Kidney capillary endothelial cell (primary cell): Measurements from ENCODE around the gene ZFAND6.
A peak's percentile ranks its signal among the peaks of the same experiment; 100 is the strongest.
"Not testable (repeated sequence)": the region's sequence is repeated elsewhere in the genome, so short reads cannot be mapped to it uniquely, and the experiment has no call there.

ENCODE experiments used
- DNase-seq: peaks from one replicate; pipeline ENCODE4 v3.0.0-alpha.2; 2018; ENCODE audit warnings: low spot score

ZFAND6 gene

DNA sequence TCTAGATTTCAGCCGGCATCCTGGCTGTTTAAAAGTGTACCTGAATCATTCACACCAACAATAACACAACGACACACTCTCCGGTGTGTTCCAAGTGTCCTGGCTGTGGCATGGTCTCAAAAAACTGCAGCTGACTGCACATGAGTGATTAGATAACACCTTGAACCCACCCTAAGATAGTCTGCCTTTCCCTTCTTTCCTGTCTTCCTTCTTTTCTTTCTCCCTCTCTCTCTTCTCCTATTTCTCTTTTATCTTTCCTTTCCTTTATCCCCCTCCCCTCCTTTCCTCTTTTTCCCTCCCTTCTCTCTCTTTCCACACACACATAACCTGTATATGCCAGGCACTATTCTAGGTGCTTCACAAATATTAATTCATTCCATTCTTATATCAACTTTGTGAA lies 92.1 kb downstream of the ZFAND6 start:
- DNase-seq, result no peak

DNA sequence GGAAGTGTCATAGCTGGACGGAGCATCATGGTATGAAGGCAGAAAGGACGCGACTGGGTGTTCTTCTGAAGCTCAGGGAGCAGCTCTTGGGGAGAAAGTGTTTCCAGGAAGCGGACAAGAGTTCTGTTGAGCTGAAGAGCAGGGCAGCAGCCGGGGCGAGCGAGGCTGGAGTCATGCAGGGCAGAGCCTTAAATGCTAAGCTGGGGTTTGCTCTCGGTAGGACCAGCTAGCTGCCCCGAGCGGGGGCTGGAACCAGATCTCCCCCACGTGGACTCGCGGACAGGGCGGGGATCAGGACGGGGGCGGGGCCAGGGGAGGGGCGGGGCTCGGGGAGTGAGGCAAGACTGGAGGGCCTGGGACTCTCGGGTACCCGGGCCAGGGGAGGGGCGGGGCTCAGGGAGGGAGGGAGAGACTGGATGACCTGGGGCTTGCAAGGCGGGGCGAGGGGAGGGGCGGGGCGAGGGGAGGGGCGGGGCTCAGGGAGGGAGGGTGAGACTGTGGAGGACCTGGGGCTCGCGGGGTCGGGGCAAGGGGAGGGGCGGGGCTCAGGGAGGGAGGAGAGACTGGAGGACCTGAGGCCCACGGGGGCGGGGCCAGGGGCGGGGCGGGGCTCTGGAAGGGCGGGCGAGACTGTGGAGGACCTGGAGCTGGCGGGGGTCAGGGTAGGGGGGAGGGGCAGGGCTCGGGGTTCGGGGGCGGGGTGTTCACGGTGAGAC lies 92.9 kb downstream of the ZFAND6 start:
- DNase-seq, result peak; percentile 42

DNA sequence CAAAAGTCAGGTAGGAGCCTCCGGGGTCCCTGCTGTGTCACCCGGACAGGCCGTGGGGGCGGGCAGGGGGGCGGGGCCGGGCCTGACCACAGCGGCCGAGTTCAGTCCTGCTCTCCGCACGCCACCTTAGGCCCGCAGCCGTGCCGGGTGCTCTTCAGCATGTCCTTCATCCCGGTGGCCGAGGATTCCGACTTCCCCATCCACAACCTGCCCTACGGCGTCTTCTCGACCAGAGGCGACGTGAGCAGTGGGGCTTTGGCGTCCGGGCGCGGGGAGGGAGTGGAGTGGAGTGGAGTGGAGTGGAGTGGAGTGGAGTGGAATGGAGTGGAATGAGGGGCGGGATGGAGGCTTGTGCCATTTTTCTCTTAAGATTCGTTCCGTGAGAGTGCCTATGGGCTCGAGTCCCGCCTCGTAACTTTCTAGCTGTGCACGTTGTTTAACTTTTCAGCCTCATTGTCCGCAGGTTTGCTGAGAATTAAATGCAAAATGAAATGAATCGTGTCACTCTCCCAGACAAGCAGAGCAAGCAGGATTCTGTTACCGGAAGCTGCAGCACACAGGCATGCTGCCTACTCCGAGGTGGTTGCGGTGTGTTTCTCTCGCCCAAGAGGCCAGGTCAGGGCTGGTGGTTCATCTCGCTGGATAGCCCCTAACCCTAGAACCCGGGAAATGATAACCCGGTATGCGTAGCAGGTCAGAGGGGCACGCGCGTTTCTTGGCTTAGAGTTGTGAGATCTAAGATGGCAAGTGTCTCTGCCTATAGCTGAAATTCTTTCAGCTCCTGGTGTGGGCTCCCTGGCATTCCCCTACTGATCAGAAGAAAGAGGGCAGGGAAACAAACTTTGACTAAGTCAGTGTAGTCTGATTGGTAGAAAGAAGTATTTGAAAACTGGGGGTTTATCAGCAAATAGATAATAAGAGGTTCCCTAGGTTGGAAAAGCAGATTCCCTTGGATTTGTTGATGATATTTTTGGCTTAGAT lies 93.7 kb downstream of the ZFAND6 start, which contains the start of gene FAH:
Gene FAH (plus strand): TSS at position 104 of the 981 bp plus-strand sequence. CDS start 56 bp downstream, at position 160.
- peak; percentile 34 for DNase-seq

DNA sequence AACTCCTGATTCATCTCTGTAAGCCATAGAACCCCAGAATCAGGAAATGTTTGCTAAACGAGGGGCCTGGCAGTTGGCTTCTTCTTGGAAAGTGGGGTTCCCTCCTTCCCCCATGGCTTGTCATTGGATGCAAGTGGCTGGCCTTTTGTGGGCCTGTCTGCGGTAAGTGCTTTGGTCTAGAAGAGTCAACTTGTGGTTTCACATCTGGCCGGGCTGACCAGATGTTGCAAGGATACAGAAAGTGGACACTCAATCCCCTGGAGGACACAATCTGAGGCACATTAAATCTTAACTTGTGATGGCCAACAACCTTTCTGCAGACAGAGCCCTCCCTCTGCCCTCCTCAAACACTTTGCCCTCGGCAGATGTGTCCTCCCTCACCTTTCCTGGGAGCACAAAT lies 94.4 kb downstream of the ZFAND6 start:
- no peak for DNase-seq

DNA sequence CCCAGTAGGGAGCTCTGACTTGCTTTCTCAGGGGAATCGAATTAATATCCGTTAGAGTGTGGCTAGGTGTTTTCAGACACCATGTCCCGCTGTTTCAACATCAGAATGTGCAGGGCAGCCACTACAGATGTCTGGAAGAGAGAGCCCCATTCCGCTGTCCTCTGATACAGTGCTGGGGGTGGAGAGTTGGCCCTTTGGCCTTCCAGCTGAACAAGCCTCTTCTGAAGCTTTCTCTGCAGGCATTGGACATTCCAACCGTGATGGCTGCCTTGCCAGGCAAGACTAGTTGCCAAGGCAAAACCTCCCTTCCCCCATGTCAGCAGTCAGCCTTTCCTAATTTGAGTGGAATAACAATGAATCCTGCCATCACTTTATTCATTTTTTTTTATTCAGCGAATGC lies 94.9 kb downstream of the ZFAND6 start:
- DNase-seq, result no peak

DNA sequence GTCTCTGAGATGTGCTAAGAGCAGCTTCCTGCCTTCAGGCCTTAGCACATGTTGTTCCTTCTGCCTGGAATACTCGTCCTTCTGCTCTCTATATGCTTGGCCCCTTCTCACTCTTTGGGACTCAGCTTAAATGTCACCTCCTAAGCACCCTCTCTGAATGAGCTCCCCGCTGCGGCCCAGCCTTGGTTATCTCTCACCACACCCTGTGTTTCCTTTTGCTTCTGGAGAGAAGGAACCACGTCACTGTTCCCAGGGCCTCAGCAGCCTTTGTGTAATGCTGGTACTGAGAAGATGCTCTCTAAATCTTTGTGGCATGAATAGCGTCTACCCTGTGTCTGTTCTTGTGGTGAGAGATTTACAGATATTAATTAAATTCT lies 95.5 kb downstream of the ZFAND6 start:
- no peak for DNase-seq

DNA sequence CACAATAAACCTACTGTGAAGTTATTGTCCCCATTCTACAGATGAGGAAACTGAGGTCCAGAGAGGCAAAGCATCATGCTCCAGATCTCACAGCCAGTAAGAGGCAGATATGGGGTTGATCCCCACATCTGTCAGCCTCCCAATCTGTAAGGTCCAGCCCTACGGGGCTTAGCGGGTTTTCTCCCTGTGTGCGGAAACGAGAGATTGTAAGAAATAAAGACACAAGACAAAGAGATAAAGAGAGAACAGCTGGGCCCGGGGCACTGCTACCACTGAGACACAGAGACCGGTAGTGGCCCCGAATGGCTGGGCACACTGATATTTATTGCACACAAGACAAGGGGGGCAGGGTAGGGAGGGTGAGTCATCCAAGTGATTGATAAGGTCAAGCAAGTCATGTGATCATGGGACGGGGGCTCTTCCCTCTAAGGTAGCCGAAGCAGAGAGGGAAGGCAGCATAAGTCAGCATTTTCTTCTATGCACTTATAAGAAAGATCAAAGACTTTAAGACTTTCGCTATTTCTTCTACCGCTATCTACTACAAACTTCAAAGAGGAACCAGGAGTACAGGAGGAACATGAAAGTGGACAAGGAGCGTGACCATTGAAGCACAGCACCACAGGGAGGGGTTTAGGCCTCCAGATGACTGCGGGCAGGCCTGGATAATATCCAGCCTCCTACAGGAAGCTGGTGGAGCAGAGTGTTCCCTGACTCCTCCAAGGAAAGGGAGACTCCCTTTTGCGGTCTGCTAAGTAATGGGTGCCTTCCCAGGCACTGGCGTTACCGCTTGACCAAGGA lies 96.1 kb downstream of the ZFAND6 start:
- not testable (repeated sequence) for DNase-seq

DNA sequence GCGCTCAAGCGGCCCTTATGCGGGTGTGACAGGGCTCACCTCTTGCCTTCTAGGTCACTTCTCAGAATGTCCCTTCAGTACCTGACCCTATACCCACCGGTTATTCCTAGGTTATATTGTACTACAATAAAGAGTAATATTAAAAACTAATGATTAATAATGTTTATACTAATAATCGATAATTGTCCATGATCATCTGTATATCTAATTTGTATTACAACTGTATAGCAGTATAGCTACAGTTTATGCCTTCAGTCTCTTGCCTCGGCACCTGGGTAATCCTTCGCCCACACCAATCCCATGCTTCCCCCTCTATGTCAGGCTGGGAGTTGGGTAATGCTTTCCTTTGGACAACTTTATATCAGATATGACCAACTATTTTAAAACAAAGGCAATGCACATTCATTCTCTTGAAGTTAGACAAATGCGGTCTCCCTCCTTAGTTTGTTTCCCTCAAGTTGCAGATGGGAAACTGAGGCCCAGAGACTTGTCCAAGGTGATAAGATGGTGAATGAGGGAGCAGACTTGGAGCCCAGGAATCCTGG lies 96.8 kb downstream of the ZFAND6 start:
- DNase-seq, result no peak

DNA sequence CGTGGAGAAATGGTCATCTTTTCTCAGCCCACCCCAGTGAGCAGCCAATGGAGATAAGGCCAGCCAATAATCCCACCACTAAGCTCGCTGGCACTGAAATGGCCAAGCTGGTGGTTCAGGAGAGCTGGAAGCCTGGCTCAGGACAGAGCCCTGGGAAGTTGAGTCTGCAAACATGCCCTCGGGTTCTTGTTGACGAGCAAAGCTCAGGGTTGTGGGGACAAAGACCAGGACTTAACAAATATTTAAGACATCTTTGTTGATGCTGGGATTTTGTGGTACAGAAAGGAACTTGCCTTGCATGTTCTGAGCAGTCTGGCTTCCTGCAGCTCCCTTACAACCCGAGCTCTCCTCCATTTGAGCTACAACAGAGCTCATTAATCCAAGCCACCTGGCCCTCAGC lies 97.7 kb downstream of the ZFAND6 start:
- no peak for DNase-seq

DNA sequence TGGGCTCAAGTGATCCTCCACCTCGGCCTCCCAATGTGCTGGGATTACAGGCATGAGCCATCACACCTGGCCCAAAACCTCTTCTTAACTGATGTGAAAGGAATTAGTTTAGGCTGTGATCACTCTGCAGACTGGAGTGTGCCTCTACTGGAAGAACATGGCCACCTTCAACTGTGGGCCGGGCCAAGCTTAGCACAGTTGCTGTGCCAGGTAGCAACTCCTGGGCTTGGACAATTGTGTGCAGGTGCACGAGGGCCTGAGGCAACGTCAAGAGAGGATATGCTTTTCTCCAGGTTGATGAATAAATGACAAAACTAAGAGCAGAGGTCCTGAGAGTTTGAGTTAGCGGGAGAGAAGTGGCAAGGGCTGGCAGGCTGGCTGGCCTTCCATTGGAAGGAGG lies 99.8 kb downstream of the ZFAND6 start:
- no peak for DNase-seq

DNA sequence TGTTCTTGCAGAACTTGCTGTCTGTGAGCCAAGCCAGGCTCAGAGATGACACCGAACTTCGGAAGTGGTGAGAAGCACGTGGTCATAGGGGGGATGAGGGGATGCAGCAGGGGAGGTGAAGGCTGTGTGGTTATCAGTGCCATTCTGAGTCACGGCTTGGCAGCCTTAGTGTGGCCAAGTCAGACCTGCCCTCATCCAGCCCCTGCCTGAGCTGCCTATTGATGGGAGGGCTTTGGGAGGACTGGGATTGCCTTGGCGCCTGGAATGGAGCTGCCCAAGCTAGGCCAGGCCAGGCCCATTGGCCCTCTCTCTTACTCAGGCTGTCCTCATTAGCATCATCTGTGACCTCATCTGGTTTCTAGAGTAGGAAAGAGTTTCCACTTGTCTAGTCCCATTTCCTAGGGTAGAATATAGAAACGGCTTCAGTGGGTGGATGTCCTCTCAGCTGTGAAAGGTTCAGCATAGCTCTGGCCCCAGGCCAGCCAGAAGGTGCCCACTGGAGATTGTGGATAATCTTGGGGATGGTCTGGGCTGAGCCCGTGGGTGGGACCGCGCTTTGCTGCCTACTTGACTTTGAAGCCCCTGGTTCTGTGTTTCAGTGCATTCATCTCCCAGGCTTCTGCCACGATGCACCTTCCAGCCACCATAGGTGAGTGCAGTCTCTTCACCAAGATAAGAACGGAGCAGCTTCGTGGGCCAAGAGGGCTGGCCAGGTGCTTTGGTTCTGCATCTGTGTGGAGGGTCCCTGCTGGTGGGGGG lies 100.5 kb downstream of the ZFAND6 start:
- DNase-seq, result no peak

DNA sequence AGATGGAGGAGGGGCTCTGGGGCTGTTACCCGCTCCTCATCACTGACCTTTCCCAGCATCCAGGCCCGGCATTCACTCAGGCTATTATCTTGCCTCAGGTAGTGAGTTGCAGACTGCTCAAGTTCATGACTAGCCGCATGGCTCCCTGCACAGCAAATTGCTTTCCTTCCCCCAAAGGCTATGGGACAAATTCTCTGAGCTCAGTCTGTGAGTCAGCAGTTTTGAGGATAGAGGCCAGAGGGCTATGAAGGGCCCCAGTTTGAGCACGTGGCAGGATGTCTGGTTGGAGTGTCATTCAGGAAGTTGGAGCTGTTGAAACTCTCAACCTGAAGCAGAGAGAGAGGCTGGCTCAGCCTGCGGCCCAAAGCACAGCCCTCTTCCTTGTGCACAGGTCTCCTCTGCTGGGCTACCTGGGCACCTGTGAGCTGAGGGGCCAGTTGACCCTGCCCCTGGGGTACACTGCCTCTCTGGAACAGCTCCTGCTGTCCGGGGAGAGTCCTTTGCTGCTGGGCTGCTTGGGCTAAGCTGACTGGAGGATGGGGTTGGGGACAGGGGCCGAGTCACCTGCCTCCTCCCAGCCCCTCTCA lies 101.2 kb downstream of the ZFAND6 start:
- peak; percentile 91 for DNase-seq

DNA sequence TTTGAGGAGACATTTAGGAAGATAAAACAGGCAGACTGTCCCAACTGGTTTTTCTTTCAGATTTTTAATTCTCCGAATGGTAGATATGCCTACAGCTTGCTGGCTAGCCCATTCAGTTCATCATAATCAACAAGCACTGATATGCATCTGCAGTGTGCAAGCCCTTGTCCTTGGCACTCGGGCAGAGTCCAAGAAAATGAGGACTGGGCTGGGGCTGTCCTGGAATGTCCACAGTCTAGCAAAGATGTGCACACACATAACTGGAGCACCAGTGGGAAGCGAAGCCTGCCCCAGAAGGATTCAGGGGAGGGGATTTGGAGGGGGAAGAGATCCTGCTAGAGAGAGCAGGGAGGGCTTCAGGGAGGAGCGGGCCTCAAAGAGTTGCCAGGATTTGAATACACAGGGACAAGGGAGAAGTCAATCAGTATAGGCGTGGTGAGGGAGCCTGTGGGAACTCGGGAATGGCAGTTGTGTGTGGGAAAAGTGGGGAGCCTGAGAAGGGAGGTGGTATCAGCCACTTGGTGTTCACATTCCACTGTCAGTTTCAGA lies 102.1 kb downstream of the ZFAND6 start:
- DNase-seq, result no peak

DNA sequence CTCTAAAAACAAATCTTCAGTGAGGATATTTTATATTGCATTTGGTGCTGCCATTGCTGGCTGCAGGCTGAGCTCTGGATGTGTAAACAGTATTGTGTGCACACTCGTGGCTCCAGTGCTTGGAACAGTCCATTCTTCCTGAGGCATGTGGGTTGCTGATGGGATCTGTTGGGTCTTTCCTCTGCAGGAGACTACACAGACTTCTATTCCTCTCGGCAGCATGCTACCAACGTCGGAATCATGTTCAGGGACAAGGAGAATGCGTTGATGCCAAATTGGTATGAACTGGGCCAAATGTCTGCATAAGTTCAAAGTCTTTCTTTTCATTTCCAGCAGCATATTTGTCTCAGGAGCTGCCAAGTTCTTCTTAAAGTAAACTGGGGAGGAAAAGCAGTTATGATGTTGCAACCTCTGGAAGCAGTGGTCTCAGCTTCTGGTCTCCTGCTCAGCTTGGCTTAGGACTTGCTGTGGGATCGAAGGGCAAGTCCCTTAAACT lies 102.6 kb downstream of the ZFAND6 start:
- no peak for DNase-seq

DNA sequence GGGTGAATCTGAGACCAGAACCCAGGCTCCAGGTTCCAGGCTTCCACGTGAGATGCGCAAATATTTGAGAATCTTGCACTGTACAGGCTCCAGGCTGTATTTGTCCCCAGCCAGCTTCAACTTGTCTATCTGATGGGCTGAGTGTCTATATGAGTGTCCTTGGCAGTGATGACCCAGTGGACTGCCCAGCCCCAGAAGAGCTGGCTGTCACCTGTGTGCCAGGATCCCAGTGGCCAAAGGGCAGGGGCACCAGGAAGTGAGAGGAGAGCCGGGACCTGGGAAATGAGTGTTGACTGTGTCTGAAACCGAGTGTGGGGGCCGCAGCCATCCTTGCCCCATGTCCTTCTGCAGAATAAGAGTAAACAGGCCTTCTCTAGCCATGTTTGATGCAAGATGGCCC lies 103.7 kb downstream of the ZFAND6 start:
- DNase-seq, result no peak

DNA sequence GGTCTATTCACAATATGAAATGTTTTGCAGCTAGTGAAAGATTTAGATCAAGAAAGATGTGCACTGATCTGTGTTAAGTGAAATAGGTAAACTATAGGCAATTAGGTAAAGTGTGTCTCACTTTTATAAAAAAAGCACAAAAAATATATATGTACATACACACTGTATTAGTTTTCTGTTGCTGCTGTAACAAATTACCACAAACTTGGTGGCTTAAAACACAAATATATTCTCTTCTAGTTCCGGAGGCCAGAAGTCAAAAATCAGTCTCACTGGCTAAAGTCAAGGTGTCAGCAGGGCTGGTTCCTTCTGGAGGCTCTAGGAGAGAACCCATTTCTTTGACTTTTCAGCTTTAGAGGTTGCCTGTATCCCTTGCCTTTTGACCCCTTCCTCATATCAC lies 104.4 kb downstream of the ZFAND6 start:
- DNase-seq, result no peak

DNA sequence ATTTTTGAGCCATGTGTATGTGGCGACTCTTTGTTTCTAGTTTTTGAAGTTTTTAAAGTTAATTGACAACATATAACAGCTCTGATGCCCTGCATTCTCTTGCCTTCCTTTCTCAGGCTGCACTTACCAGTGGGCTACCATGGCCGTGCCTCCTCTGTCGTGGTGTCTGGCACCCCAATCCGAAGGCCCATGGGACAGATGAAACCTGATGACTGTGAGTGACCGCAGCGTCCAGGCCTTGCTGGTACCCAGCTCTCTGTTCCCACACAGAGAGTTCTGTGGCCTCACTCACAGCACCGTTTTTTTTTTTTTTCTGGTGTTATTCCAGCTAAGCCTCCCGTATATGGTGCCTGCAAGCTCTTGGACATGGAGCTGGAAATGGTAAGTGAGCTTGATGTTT lies 108.5 kb downstream of the ZFAND6 start:
- no peak for DNase-seq

DNA sequence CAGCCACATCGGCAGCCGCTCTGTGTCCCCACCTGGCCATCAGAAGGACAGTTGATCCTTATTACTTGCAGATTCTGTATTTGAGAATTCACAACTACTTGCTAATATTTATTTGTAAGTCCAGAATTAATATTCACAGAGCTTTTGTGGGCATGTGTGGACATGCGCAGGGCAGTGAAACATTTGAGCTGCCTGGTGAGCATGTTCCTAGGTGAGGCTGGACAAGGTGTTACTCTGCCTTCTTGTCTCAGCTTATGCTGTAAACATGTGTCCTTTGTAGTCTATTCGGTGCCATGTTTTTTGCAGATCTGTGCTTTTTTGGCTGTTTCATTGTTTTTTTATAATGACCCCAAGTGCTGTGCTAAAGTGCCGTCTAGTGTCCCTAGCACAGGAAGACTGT lies 108.9 kb downstream of the ZFAND6 start:
- no peak for DNase-seq

DNA sequence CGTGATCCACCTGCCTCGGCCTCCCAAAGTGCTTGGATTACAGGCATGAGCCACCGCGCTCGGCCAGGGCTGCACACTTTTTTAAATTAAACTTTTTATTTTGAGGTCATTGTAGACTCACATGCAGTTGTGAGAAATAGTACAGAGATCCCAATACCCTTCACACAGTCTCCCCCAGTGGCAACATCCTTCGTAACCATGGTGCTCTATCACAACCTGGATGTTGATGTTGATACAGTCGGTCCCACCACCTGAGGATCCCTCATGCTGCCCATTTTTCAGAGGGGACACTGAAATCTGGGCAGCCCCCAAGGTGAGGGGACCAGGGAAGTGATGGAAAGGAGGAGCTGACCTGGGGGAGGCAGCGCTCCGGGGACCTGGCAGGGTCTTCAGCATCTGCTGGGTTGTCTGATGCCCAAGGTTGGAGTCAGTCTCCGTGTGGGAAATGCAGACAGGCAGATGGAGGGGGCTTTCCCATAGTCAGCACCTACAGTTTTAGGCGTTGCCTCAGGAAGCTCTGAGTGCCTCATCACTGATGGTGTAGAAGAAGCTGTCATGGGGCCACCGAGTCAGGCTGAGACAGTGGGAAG lies 110.4 kb downstream of the ZFAND6 start:
- DNase-seq, result no peak

DNA sequence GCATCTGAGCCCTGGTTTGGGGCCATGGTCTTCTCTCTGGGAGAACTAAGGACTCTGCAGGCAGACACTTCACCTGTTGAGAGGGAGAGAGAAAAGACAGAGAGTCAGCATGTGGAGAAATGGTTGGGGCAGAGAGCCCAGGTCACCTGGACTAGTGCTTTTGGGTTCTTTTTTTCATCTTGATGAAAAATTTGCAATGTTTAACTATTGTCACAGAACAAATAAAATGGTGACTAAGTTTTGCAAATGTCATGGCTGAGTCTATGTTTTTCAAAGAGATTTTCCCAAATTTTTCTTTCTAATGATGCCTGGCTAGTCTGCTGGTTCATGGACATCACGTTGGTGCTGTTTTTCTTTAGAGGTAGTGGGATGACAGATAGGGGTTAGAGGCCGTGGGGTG lies 111.1 kb downstream of the ZFAND6 start:
- DNase-seq, result no peak
